ENCODE results near the gene ERRFI1. TPM values are rescaled to one million over a fixed set of nuclear protein-coding genes. Genes with fewer than 3 reads are reported as not detected.

Gene ERRFI1
- total and polyA plus RNA-seq, 5 donors: 9.8 to 16.9 (median 14.1) TPM

DNA sequence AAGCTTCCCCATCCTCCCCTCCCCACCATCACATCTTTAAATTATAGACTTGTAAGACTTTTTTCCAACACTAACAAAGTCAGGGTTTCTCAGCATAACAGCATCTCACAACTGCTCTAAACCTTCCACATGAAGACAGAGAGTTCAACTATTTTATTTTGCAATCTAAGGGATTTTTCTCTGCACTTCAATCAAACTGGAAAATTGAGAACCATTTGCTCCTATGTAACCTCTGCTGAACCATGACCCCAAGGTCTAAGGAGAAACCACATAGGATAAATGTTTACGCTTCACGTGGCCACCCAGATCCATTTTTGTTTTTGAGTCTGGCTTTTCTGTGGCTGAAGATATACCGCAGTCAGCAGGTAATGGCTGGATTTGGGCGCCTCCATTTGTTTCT, 13.2 kb downstream of the ERRFI1 start:
- ATAC-seq (no peak), DNase-seq (no peak)
- Histone ChIP-seq H3K27ac (ENCODE audit: low read length) (no peak overlapping the region), H3K27me3 (ENCODE audit: control insufficient read depth, insufficient read depth) (no peaks in the 10 kb centered on the region), H3K9me3 (ENCODE audit: control insufficient read depth, low read length) (no peaks in the 10 kb centered on the region), H3K4me3 (ENCODE audit: low read length) (no peak overlapping the region), H3K4me1 (ENCODE audit: control insufficient read depth, insufficient read depth, low read length) (peaks cover 5% of the 10 kb centered on the region)
- intact Hi-C loops (cut with DNase I): no loop called here
- 98% methylated on average over 4 of the region's 4 CpGs for WGBS

DNA sequence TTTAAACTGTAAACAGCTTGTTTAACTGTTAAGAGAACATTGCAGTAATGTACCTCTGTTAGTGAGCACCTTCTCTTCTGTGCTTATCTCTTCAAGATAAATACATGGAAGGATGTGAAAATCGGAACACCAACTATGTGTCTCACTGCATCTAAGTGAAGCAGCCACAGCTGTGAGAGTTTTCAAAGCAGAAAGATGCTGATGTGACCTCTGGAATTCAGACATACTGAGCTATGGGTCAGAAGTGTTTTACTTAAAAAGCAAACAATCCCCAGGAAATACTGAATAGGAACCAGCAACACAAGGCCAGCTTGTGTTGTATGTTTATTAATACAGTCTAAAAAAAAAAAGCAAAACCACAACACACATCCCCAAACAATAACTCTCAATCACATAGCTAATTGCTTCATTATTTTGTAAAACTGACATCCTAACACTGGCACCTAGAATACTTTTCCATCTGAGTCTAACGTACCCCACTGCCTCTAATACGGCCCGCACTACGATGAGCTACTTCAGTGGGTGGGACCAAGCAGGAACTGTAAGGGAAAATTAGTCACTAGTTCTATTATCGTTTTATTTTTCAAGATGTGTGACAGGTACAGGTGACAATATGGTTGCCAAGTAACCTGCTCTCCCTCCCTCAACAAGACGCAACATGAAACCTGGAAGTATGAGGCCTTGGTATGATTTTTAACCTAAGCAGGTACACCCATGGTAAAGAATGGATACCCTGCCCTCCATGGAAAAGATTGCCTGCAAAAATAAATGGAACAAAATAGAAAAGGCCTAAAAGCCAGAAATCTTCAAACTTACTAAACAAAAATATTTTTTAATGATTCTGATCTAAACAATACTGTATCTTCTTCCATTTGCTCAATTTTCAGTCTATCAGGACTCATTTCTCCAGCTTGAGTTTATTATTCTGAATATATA, 13.9 kb downstream of the ERRFI1 start:
- ATAC-seq (no peak), DNase-seq (no peak)
- no peaks in the 10 kb centered on the region for H3K9me3 ChIP-seq (ENCODE audit: control insufficient read depth, low read length)
- H3K27ac ChIP-seq (ENCODE audit: low read length): no peak overlapping the region
- H3K27me3 ChIP-seq (ENCODE audit: control insufficient read depth, insufficient read depth): no peaks in the 10 kb centered on the region
- 84% methylated on average over 7 of the region's 7 CpGs for WGBS
- intact Hi-C loops (cut with DNase I): no loop called here
- H3K4me3 ChIP-seq (ENCODE audit: low read length): no peak overlapping the region
- H3K4me1 ChIP-seq (ENCODE audit: control insufficient read depth, insufficient read depth, low read length): peaks cover 4% of the 10 kb centered on the region

DNA sequence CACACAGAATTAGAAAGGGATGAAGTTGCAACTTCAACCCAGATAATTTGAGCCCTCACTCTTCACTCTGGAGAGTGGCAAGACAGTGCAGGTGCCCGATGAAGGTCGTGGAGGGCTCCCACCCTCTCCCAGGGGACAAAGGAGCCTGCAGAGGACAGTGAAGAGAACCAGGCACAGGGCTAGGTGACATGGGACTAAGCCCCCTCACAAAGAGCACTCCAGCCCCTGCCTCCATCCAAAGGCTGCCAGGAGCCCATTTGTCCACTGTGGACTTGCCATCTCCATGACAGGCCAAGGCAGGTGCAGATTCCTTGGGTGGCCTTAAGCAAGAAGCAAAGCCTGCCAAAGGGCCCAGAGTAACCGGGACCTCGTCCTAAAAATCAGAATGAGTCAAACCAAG, 15.1 kb downstream of the ERRFI1 start:
- no peak for DNase-seq
- Histone ChIP-seq H3K4me1 (ENCODE audit: control insufficient read depth, insufficient read depth, low read length) (peaks cover 4% of the 10 kb centered on the region), H3K4me3 (ENCODE audit: low read length) (no peak overlapping the region), H3K27me3 (ENCODE audit: control insufficient read depth, insufficient read depth) (no peaks in the 10 kb centered on the region), H3K9me3 (ENCODE audit: control insufficient read depth, low read length) (no peaks in the 10 kb centered on the region), H3K27ac (ENCODE audit: low read length) (no peak overlapping the region)
- ATAC-seq: no peak
- intact Hi-C loops (cut with DNase I): no loop called here
- 86% methylated on average over 4 of the region's 4 CpGs for WGBS

DNA sequence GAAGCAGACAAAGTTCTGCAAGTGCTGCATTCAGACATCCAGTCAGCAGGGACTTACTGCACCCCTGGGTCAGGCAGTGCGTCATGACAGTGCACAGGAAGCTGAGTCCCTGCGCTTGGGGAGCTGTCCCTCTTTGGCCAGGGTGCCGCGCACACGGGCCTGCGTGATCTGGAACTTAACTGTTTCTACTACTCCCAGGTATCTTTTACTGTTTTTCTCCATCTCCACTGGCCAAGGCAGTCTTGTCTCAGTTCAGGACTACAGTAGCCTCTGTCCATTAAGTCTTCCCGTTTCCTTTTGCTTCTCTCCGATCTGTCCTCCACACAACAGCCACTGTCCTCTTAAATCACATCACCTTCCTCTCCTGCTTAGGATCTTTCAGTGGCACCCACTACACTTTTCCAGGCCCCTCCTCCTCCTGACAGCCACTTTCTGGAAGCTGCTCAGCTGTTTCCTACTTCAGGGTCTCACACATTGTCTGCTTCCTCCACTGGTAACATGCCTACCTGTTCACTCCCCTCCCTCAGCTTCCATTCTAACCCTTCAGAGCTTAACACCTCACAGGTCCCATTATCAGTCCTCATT, 15.9 kb downstream of the ERRFI1 start:
- H3K27ac ChIP-seq (ENCODE audit: low read length): no peak overlapping the region
- H3K27me3 ChIP-seq (ENCODE audit: control insufficient read depth, insufficient read depth): no peaks in the 10 kb centered on the region
- no peaks in the 10 kb centered on the region for H3K9me3 ChIP-seq (ENCODE audit: control insufficient read depth, low read length)
- peaks cover 8% of the 10 kb centered on the region for H3K4me1 ChIP-seq (ENCODE audit: control insufficient read depth, insufficient read depth, low read length)
- no peak overlapping the region for H3K4me3 ChIP-seq (ENCODE audit: low read length)
- ATAC-seq (no peak), DNase-seq (no peak)
- WGBS: 73% methylated on average over 8 of the region's 8 CpGs
- intact Hi-C loops (cut with DNase I): no loop called here

DNA sequence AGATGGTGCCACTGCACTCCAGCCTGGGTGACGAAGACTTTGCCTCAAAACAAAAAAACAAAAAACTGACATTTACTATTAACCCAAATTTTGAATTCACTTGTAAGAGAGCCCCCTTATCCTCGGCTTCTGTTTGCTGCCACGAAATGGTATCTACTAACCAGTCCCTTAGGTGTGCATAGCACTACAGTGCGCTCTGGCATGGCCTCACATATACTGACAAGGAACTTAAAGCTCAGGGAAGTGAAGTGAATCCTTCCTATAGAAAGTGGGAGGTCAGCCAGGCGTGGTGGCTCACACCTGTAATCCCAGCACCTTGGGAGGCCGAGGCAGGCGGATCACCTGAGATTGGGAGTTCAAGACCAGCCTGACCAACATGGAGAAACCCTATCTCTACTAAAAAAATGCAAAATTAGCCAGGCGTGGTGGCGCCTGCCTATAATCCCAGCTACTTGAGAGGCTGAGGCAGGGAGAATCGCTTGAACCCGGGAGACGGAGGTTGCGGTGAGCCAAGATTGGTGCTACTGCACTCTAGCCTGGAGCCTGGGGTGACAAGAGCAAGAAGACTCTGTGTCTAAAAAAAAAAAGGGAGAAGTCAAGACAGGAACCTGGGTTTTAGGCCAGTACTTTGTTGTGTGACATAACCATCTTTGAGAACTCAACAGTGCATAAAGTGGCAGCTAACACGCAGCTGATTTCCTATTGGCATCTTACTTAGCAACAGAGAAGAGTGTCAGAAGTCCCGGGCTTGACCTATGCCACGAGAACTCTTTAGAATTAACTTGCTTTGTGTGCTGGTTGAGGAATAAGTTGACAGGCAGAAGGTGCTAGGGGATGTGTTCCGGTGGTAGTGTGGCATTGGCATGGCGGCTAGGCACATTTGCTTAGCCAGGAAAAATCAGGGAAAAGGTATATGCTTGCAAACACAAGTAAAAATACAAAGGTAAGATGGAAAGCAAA, 16.8 kb downstream of the ERRFI1 start:
- DNase-seq (no peak), ATAC-seq (no peak)
- 94% methylated on average over 18 of the region's 18 CpGs for WGBS
- intact Hi-C loops (cut with DNase I): no loop called here
- no peak overlapping the region for H3K27ac ChIP-seq (ENCODE audit: low read length)
- no peaks in the 10 kb centered on the region for H3K27me3 ChIP-seq (ENCODE audit: control insufficient read depth, insufficient read depth)
- H3K9me3 ChIP-seq (ENCODE audit: control insufficient read depth, low read length): no peaks in the 10 kb centered on the region
- H3K4me1 ChIP-seq (ENCODE audit: control insufficient read depth, insufficient read depth, low read length): peaks cover 12% of the 10 kb centered on the region
- H3K4me3 ChIP-seq (ENCODE audit: low read length): no peak overlapping the region

DNA sequence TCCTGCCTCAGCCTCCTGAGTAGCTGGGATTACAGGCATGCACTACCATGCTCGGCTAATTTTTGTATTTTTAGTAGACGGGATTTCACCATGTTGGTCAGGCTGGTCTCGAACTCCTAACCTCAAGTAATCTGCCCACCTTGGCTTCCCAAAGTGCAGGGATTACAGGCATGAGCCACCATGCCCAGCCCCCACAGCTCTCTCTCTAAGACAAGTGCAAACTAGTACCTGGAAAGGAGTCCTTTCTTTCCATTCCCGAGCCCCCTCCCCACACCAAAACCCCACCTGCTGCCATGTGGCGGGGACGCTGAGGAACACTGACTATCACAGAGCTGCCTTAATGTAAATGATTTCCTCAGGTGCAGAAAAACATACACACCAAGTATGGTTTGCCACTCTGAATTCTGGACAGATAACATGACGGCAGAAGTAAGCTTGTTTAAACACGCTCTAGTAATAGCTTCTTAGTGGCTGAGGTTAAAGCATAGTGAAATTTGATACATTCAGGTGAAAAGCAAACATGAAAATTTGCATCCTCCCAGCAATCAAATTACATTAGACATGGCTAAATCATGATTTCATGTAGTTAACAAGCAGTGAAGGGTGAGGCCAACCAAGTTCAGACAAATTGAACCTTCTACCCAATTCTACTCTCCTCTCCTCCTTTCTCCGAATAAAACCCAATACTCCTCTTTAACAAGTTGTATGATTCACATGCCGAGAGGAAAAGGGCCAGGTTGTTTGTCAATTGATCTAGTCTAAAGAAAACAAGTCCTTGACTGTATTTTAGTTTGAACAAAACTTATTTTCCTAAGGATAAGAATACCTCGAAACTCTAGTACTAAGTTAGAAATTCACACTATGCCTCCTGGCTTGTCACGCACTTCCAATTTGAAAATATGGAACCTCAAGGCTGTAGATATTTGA, 19.8 kb downstream of the ERRFI1 start:
- no peaks in the 10 kb centered on the region for H3K9me3 ChIP-seq (ENCODE audit: control insufficient read depth, low read length)
- no peaks in the 10 kb centered on the region for H3K27me3 ChIP-seq (ENCODE audit: control insufficient read depth, insufficient read depth)
- DNase-seq (no peak), ATAC-seq (no peak)
- H3K4me3 ChIP-seq (ENCODE audit: low read length): no peak overlapping the region
- WGBS: 94% methylated on average over 12 of the region's 12 CpGs
- peak overlapping the region; percentile 96 for H3K27ac ChIP-seq (ENCODE audit: low read length)
- H3K4me1 ChIP-seq (ENCODE audit: control insufficient read depth, insufficient read depth, low read length): peaks cover 16% of the 10 kb centered on the region
- intact Hi-C loops (cut with DNase I): no loop called here

DNA sequence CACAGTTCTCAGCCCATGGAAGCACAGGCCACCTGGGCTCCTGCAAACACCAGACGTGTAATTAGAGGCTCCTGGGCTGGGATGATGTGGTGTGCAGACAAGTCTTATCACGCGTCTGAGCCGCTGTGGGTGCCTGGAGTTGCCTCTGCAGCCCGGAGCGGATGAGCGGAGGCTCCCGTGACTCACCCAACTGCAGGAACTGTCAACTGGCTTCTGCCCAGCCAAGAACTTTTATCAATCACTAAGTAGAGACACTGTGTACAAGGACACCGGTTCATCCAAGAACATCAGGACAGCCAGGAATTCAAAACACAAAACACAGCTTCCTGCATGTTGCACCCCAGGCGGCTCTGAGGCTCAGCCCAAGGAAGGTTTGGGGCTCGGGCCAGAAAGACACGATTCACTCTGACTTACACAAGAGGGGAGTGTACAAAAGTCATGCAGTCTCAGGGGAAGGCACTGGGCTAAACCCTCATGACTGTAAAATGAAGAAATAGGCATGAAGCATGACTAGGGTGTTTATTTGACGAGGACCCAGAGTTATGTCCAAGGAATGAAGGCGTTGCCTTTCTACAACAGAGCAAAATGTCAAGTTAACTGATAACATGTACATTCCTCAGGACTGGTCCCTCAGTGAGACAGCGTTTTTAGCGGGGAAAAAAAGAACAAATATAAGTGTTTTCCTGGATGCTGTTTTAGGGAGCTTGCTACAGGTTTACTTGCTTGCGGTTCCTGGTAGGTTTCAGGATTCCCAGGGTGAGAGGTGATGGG, 21.1 kb downstream of the ERRFI1 start:
- Histone ChIP-seq H3K9me3 (ENCODE audit: control insufficient read depth, low read length) (no peaks in the 10 kb centered on the region), H3K27ac (ENCODE audit: low read length) (peak overlapping the region; percentile 98), H3K4me3 (ENCODE audit: low read length) (no peak overlapping the region), H3K27me3 (ENCODE audit: control insufficient read depth, insufficient read depth) (no peaks in the 10 kb centered on the region), H3K4me1 (ENCODE audit: control insufficient read depth, insufficient read depth, low read length) (peaks cover 14% of the 10 kb centered on the region)
- intact Hi-C loops (cut with DNase I): no loop called here
- 17% methylated on average over 17 of the region's 17 CpGs for WGBS
- ATAC-seq (peak; percentile 95 to 96), DNase-seq (peak; percentile 91 to 96 (median 92))

DNA sequence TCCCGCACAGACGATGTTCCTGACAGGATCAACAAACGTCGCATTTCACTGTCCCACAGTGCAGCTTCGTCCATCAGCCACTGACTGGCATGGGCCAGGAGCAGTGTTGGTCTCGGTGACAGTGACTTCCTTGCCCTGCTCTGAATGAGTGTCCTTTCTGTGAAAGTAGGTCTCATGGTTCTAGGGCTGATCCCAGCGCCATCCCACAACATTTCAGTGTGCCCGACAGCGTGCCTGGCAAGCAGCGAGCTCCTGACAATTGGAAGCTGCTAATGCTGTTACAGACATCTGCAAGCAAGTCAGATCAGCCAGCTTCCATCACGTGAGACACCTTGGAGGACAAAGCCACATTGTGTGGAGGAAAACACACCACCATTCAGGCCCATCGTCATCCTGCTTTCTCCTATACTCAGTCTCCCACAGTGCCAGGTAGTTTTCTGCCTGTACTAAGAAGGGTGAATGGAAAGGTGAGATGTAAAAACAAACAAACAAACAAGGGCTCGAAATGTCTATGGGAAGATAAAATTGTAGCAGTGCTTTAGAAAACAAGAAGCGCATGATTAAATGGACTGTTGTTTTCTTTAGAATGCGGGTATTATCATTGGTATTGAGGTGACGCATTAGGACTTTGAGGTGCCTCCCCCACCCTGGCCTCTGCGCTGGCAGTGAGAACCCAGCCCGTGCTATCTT, 21.9 kb downstream of the ERRFI1 start:
- intact Hi-C loops (cut with DNase I): no loop called here
- WGBS: 54% methylated on average over 18 of the region's 18 CpGs
- Histone ChIP-seq H3K4me1 (ENCODE audit: control insufficient read depth, insufficient read depth, low read length) (peaks cover 14% of the 10 kb centered on the region), H3K9me3 (ENCODE audit: control insufficient read depth, low read length) (no peaks in the 10 kb centered on the region), H3K4me3 (ENCODE audit: low read length) (no peak overlapping the region), H3K27ac (ENCODE audit: low read length) (peak overlapping the region; percentile 98), H3K27me3 (ENCODE audit: control insufficient read depth, insufficient read depth) (no peaks in the 10 kb centered on the region)
- peak in 2 of 3 donors; percentile 39 to 68 for DNase-seq
- peak; percentile 5 to 9 for ATAC-seq

DNA sequence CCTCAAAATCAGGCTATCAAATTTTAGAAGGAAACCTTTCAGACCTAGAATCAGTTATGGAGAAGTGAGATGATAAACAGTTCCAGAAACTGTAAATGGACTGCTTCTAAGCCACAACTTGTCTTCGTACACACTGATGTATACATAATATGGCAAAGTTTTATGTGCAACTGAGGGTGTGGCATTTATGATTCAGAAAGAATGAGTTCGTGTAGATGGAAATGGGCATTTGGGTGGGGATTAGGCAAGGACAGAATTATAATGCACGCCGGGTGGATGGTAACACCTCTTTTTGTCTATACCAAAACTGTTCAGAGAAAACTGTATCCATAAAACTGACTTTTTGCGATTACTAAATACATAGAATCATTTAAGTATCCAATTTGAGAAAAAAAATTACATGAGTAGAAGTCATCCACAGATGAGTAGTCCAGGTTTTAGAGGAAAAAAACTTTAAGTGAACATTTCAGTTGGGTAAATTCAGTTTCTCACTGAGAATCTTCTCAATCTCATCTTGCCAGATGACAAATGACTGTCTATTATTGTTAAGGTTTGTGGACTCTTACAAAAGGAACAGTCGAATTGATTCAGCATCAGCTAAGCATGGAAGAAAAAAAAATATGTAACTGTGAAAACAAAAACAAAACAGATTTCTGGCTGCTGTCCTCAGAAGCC, 22.5 kb downstream of the ERRFI1 start:
- Histone ChIP-seq H3K4me3 (ENCODE audit: low read length) (no peak overlapping the region), H3K27ac (ENCODE audit: low read length) (peak overlapping the region; percentile 98), H3K27me3 (ENCODE audit: control insufficient read depth, insufficient read depth) (no peaks in the 10 kb centered on the region), H3K4me1 (ENCODE audit: control insufficient read depth, insufficient read depth, low read length) (peaks cover 12% of the 10 kb centered on the region), H3K9me3 (ENCODE audit: control insufficient read depth, low read length) (no peaks in the 10 kb centered on the region)
- intact Hi-C loops (cut with DNase I): no loop called here
- DNase-seq (no peak), ATAC-seq (no peak)
- 90% methylated on average over 6 of the region's 6 CpGs for WGBS

Data from right cardiac atrium (tissue), 5 donors.